NCI-H1436 treated with DMSO at 0.1 percent for 48 hours (cell line): ENCODE results near the gene KCND3.
"Not testable (repeated sequence)": the region's sequence is repeated elsewhere in the genome, so short reads cannot be mapped to it uniquely, and the experiment has no call there.

Experiments
- DNase-seq: peaks from one replicate; lab custom pipeline; 2025; lab: John Stamatoyannopoulos, UW

KCND3 gene

DNA sequence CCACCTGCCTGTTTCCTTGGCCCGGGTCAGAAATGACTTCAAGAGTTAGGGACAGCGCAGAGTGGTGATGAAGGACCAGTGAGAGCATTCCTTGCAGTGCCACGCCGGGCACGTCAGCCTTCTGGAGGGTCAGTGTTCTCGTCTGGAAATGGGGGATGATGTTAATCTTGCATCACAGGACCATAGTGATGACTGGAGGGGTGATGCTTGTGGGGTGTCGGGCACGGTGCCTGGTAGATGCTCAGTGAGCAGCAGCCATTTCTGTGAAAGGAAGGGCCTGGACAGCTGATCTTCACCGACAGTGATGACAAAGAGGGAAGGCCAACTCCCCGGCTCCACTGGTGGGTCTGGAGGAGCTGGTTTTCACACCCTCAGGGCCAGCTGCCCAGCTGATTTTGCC is 177.6 kb downstream of the KCND3 start:
- no peak for DNase-seq

DNA sequence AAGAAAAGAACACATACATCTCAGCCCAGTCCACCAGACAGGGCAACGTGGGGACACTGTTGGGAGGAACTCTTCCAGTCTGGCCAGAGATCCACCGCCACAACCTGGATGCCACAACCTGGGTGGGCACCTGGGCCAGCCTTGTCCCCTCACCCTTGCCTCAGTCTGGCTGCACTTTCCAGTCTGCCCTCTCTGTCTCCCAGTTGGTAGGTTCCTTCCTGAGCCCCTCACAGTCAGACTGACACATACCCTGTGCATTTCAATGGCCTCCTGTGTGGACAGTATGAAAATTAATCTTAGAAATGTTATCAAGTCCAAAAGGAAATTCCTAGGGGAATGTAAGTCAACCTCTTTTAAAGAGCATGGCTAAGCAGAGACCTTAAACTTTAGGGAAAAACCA is 184.2 kb downstream of the KCND3 start:
- DNase-seq: no peak

DNA sequence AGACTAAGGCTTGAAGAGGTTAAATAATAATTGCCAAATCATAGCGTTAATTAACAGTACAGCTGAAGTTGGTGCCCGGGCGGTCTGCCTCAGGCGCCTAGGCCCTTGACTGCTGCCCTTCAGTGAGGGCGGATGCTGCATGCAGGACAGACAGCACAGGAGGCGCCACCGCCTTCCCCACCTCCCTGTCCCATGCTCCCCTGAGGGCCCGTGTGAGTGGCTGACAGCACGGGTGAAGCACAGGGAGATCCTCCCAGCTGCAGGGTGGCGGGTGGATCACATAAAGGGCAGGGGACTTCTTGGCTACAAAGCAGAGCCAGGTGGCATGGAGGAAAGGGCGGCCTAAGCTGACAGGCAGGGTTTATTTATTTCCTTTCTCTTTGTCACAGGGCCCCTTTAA is 184.7 kb downstream of the KCND3 start:
- peak; percentile 49 for DNase-seq

DNA sequence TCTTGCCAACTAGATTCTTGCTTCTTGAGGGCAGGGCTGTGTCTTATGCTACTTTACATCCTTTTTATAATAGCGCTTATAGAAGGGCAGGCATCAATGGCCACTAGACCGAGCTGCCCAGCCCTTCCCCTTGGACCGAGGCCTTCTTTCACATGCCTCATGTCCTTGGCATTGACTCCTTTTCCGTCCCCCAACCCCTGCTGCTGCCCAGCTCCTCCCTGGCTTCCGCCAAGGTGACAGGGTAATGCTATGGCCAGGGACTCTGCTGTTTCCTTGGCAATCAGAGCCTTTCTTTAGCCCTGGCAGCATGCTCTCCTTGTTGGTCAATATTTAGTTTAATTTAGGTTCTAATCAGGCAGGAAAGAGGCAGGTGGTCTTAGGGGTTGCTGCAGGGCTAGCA is 185.5 kb downstream of the KCND3 start:
- no peak for DNase-seq

DNA sequence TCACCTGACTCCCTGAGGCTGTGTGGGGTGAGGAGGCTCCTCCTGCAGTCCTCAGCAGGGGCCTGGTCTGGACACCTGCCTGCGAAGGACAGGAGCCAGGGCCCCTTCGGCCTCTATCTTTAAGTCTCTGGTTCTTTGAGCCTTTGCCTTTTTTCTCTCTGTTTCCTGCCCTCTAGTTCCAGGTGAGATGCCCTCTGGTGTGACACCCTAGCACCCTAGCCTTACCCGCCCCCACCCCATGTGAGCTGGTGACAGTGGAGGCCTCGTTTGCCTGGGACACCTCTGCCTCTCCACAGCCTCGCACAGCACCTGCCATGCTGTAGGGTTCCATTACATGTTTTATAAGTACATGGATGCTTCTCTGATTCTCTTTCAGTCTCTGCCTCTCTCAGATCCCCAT is 186.5 kb downstream of the KCND3 start:
- DNase-seq: no peak

DNA sequence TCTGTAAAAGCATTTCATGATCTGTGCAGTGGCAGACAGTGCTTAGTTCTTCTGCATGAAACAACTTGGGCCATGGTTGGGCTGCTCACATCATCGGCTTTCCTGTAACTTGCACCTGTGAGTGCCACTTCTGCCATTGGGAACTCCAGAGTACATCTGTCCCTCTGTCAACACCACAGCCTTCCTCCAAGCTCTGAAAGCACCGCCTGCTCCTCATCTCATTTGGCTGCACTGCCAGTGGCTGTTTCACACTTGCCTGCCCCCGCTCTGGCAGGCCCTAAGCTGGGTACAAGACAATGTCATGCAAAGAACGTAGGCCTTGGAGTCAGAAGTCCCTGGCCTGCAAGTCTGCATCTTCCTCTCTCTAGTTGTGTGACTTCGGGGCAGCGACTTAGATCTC is 187.4 kb downstream of the KCND3 start:
- DNase-seq: no peak

DNA sequence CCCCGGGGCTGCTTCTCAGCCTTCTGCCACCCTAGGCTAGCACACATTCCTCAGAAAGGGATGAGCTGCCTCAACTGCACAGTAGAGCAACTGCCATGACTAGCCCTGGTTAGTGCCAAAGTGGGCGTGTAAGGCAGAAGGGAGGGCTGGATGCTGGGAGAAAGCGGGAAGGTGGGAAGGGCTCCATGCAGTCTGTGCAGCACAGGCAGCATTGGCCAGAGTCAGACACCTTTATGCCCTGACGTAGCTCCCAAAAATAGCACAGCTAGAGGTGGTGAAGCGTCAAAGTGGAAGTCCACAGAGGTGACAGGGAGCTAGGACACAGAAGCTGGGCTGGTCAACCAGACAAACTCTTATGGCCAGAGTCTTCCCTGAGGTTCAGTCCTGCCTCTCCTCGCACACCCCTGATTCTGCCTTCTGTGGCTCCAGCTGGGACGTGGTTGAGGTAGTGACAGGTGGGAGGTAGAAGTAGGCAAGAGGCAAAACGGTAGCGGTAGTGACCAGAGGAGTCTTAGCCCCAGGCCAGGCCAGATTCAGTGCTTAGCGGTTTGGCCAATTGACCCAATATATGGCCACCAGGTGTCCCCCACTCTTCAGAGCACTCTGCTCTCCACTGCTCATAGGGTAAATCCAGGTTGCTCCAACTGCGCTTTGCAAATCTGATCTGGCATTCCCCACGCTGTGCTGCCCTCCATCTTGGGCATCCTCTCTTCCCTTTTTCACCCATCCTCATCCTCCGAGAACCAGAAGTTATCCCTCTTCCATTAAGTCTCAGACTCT is 188.2 kb downstream of the KCND3 start:
- no peak for DNase-seq

DNA sequence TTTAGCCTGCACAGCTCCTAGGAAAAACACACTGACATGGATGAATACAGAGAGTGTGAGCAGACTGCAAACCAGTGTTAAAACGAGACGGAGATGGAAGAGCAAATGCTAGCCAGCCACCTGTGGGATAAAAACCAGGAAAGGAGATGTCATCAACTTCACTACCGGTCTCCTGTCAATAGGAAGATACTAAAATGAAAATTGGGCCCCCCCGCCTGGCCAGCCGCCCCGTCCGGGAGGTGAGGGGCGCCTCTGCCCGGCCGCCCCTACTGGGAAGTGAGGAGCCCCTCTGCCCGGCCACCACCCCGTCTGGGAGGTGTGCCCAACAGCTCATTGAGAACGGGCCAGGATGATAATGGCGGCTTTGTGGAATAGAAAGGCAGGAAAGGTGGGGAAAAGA is 189.7 kb downstream of the KCND3 start:
- DNase-seq: not testable (repeated sequence)

DNA sequence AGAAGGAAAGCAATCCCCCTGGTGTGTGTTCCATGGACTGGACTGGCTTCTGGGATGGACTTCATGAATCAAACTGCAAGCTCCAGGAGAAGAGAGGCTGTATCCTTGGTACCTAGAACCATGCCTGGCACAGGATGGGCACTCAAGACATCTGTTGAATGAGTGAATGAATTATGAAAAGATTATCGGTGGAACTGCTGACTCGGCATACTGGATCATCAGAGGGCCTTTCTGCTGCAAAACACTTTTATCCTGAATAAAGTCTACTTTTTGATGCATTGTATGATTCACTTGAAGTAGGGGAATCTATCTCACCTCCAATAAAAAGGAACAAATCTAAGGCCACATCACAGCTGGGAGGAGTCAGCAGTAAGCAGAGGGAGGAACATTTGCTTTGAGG is 190.9 kb downstream of the KCND3 start:
- DNase-seq: no peak

DNA sequence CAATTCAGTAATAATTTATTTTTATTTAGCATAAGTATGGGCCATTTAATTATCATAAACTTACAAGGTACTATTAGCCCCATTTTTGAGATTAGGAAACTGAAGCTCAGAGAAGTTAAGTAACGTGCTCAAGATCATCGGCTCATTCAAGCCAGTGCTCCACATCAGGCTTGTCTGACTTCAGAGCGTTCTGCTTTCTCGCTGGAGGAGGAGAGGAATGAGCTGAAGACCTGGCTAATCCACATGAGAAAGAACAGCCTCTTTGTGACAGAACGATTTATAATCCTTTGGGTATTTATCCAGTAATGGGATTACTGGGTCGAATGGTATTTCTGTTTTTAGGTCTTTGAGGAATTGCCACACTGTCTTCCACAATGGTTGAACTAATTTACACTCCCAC is 194.1 kb downstream of the KCND3 start:
- DNase-seq: no peak

DNA sequence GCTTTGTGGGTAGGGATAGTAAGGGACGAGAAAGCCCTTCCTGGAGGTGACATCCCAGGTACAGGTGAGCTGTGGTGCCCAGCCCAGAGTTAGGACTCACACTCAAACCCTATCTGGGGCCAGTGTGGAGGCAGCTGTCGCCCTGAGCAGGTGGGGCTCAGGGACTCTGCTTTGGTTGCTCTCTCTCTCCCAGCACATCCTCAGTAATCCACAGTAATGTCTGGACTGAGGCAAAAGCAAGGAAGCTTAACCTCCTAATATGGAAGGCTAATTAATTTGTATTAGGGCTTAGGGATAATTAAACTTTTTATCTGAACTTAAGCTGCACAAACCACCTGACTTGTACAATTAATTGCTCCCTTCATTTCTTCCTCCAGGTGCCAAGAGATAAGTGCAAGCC is 195.5 kb downstream of the KCND3 start:
- DNase-seq: no peak

DNA sequence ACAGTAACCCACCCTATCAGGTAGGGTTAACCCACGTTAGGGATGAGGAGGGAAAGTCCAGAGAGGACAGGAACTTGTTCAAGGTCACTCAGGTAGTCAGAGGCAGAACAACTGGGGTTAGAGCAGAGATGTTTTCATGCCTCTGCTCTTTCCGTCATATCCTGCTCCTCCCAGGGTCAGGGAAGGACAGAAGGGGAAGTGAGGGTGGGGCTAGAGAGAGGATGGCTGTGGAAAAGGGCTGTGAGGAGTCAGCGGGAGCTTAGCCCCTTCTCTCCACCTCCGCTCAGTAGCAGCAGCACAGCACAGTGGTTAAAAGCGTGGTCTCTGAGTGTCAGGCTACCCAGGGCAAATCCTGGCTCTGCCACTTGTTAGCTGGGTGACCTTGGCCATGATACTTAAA is 197.2 kb downstream of the KCND3 start:
- no peak for DNase-seq

DNA sequence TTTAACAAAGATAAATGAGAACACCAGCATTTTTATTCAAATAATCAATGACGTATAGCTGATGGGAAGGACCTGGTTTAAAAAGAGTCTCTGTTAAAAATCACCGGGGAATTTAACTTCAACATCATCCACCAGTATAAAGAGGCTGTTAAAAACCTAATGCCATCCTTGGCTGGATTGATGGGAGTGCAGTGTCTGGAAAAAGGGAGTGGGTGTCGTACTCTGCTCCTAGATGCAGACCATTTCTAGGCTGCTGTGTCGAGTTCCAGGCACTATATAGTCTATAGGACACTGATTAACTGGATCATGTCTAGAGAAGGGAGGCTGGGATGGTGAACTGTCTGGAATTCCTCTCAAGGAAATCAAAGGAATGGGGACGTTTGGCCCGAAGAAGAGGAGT is 197.7 kb downstream of the KCND3 start:
- DNase-seq: no peak

DNA sequence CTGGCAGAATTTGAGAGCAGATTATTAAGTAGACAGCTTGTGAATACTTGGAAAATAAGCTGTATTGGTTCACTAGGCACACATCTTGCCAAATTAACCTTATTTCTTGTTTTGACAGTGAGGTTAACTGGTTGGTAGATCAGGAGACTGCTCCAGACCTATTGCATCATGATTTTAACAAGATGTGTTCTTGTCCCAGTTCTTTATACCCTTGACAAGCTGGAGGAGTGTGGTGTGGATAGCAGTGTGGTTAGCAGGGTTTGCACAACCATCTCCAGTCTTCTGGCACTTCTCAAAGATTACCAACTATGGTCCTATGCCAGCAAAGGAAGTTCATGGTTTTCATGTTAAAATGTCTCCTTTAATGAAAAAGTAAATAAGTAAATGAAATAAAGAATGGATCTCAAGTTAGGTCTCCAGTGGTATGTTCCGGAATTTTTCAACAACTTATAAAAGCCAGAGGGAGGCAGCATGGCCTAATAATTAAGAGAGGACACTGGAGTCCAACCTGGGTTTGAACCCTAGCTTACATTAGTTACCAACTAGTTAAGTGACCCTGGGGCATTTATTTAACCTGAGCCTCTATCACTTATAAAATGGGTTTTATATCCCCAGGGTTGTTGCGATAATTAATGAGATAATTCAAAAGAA is 199.7 kb downstream of the KCND3 start:
- DNase-seq: no peak

DNA sequence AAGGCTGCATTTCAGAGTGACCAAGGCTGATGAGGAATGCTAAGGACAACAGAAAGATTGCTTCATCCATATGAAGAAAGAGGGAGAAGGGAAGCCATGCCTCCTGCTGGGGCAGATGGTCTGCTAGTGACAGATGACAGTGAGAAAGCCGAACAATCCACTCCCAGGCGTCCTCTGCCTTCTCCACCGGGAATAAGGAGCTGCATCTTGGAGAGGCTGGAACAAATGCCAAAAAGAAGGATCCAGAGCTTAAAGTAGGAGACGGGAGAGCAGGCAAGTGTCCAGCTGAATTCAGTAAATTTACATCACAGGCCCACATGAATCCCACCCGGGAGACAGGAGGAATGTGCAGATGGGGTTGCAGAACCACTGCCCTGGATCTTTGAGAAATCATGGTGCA is 200.3 kb downstream of the KCND3 start:
- DNase-seq: no peak

DNA sequence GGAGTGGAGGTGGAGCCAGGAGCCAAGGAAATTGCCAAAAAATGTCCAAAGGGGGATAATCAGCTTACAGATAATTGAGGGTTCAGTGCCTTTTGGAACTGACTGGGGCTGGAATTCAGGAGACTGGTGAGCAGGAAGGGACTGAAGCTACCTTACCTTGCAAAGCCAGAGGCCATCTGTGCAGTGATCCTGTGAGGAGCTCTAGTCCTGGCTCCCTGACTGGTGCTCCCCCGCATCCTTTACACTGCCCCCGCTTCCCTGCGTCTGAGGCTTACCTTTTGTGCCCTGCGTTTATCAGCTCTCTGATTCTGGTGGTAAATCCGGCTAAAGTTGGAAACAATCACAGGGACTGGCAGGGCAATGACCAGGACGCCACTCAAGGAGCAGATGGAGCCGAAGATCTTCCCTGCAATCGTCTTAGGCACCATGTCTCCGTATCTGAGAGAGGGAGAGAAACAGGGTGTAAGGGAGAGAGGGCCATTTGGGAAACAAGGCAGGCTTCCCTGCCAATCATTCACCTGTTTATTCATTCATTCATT is 202.7 kb downstream of the KCND3 start:
- DNase-seq: no peak

DNA sequence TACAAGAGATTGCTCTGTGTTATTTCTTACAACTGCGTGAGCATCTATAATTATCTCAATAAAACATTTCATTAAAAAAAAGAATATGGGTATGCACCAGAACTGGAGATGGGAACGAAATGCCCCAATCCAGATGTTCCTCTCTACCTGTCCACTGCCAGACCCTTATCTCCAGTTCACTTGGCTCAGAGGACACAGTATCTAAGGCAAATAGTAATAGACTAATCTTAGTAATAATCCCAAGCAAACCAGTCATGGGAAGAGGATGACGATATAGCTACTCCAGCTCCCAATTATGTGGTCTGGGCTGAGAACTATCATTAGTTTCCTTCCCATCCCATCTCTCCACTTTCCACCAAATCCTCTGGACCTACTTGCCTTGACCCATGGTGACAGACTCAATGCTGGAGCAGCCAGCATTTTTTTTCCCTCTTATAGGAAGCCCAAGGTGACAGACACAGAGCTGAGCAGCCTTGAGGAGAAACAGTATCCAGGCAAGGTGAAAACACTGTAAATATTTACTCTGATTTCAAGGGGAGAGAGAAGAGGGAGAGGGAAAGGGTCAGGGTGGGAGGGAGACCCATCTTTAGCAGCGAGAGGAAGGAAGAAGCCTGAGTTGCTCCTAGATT is 205.1 kb downstream of the KCND3 start:
- DNase-seq: no peak

DNA sequence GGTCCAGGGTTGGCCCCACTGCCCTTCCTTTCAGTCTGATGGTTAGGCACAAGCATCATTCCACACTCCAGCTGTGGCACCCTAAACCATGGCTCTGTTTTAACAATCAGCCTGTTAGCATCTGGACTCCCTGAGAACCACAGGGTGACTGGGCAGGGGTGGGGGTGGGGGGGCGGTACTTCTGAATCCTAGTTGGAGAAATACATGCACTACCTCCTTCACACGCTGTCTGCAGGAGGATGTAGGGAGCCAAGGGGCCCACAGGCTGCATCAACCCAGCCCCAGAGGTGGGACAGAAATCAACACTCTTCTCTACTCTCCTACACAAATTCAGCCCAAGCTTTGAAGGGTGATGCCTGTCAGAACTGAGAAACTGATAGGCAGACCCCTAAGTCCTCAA is 209.9 kb downstream of the KCND3 start:
- no peak for DNase-seq

DNA sequence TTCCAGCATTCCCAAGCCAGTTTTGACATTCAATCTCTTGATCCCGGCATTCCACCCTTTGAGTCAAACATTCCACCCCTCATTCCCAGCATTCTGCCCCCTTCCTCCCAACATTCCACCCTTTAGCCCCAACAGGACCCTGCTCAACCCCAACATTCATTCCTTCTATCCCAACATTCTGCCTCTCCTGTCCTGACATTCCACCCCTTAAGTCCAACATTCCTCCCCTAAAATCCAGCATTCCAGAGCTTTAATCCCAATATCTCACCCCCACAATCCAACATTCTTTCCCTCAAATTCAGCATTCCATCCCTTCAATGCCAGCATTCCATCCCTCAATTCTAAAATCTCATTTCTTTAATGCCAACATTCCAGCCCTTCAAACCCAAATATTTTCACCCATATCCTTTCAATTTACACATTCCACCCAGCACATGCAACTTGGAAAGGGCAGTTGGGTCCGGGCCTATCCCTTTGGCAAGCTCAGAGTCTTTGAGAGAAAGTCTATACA is 210.9 kb downstream of the KCND3 start:
- DNase-seq: no peak

DNA sequence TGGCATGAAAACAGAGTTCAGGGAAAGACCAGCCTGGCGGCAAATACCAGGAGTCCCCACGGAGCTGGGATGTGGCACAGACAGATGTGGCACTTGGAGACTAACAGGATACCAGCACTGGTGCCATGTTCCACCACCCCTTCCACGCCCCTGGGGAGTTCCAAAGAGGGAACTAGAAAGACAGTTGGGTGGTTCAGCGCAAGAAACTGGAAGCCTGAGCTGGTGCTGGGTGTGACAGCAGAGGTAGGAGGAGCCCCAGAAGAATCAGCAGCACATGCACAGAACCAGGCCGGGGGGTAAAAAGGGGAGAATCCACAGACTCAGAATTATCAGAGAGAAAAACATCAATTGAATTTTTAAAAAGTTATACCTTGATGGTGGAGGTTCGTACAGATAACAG is 211.4 kb downstream of the KCND3 start:
- DNase-seq: no peak

DNA sequence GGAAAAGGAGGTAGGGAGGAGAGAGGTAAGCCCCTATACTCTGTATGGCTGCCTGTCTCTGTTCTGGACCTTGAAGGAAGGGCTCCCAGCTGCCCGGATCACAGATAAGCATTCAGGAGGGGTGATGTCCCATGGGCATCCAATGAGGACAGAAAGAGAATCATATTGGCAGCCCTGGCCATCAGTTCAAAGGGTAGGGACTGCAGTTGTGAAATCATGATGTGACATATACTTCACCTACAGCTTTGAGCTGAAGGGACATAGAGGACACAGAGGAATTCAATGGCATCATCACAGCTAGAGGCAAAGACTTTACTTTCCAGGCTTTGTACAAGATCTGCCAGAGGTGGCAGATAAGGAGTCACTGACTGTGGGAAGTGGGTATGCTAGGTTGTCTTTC is 212.2 kb downstream of the KCND3 start:
- DNase-seq: no peak

DNA sequence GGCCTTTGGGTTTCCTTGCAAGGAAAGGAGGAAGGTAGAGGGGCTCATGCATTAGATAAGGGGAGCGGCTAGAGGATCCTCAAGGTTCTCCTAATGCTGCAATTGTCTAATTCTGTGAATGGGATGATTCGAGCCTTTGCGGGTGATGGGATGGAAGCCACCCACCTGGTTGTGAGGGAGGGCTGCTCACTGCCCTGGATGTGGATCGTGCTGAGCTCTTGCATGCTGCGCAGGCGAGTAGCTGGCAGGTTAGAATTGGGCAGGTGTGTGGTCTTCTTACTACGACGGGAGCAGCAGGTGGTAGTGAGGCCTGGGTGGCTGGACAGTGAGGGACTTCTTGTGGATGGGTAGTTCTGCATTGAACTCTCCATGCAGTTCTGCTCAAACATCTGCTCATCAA is 212.6 kb downstream of the KCND3 start:
- no peak for DNase-seq

DNA sequence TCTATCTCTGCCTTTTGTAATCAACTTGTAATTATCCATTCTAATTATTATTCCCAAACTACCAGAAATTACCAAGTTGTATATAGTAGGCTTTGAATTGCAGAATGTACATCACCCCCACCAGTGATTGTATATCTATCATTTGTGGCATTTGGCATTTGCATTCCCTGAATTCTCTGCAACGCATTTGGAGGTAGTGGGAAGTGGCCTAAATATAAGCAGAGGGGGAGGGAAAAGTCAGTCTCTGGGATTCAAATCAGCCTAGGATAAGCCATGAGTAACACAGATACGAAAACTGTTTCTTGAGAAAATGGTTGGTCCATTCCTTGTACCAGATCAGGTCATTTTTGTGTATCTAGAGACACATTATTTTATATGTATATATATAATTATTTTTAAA is 213.1 kb downstream of the KCND3 start:
- no peak for DNase-seq
